Stimulated activated naive CD8-positive, alpha-beta T cell treated with anti-CD3 and anti-CD28 coated beads, Interleukin-15, amount 100 ng/mL, for 72 hours (primary cell): ENCODE results near the gene HSD17B3.

ENCODE experiments used
- ATAC-seq: fragments of 150-1000 bp; cut with Tn5 transposase; 2 replicates; pipeline ENCODE4 v1.10.0; 2021; ENCODE audit warnings: mild to moderate bottlenecking, moderate library complexity
- DNase-seq, 2 donors: peaks; one replicate each; pipeline ENCODE4 v3.0.0; 2021 to 2022
- H3K27ac Mint-ChIP-seq, 2 donors: one replicate each; pipeline ENCODE4 v1.8.0; 2022; ENCODE audit warnings: mild to moderate bottlenecking in 2 of 2, mixed read lengths in 2 of 2, moderate library complexity in 2 of 2
- H3K27me3 Mint-ChIP-seq: one replicate; pipeline ENCODE4 v1.8.0; 2022; ENCODE audit warnings: mixed read lengths
- H3K4me1 Mint-ChIP-seq: one replicate; pipeline ENCODE4 v1.8.0; 2022; ENCODE audit warnings: mild to moderate bottlenecking, mixed read lengths
- H3K4me3 Mint-ChIP-seq, 2 donors: one replicate each; pipeline ENCODE4 v1.8.0; 2022; ENCODE audit warnings: mild to moderate bottlenecking in 2 of 2, mixed read lengths in 2 of 2, moderate library complexity in 1 of 2
- H3K9me3 Mint-ChIP-seq, 2 donors: one replicate each; pipeline ENCODE4 v1.8.0; 2022; ENCODE audit warnings: mixed read lengths in 2 of 2

Gene HSD17B3

DNA sequence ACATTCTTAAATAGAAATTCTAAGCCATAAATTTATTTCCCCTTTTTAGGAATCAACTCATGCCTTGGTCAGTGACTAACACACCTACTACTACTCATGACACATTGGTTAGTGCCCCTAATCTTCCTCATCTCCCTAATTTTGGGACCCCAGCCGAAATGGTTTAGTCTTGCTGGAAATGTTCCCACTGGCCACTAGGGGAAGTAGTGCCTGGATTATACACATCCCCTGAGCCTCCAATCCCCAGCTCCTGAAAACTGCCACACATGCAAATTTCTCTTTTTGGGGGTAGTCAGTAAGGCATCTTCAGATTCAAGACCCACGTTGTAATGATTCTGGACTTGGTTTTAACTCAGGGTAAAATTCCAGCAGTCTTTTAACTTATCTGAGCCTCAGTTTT is 79.8 kb downstream of the HSD17B3 start:
- H3K4me1 Mint-ChIP-seq, result peaks cover 22% of the 10 kb centered on the region
- peaks cover 72% of the 10 kb centered on the region for H3K27me3 Mint-ChIP-seq
- H3K9me3 Mint-ChIP-seq, result peaks cover 9 to 11% of the 10 kb centered on the region in 2 donors
- DNase-seq, result no peak
- ATAC-seq, result no peak
- H3K27ac Mint-ChIP-seq, result no peak overlapping the region
- H3K4me3 Mint-ChIP-seq, result no peak overlapping the region

DNA sequence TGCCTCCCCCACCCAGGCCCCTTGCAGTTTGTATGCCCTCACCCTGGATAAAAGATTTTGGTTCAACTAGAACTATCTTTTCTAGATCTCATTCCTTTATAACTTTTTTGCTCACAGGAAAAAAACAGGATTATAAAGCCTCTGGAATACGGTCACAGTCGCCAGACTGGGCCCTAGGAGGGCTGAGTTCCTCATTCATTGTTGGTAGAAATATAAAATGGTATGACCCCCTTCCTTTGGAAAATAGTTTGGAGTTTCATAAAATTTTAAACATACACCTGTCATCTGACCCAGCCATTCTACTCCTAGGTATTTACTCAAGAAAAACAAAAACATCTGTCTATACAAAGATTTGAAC is 82.1 kb downstream of the HSD17B3 start:
- DNase-seq (no peak), ATAC-seq (no peak)
- Mint-ChIP-seq H3K27ac (no peak overlapping the region), H3K27me3 (peaks cover 88% of the 10 kb centered on the region), H3K9me3 (peaks cover 9 to 11% of the 10 kb centered on the region in 2 donors), H3K4me1 (peaks cover 37% of the 10 kb centered on the region), H3K4me3 (no peak overlapping the region)

DNA sequence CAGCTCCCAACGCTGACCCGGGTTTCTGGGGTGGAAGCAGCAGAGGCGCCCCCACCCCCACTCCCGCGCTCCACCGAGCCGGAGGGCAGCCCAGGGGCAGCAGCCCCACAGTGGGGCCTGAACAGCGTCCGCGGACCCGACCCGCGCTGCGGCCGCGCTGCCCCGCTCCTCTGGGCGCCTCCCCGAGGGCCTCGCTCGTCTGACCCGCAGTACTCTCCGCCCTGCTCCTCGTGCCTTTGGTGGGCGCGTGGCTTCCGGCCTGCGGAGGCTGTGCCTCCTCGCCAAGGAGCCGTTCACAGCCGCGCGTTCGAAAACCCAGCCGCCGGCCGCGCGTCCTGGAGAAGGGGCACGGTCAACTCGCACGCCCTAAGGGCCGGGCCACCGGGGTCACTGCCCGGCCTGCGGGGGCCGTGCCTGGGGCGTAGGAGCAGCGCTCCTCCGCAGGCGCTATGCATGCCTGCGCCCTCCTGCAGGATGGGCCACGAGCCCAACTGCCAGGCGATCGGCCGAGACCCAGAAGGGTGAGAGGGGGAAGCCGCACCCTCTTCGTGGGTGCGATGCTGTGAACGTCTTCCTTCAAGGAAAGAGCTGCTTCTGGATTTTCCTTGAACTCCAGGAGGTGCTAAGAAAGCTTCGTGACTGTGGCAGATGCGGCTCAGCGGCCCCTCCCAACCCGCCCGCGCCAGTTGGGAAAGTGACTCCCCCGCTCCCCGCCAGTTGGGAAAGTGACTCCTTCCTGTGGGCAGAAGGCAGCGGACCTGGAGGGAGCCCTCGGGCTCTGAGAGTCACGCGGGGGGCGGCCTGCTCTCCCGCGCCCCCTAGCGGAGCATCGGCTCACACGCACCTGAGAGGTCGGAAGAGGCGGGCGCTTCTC is 82.7 kb downstream of the HSD17B3 start:
- Mint-ChIP-seq H3K4me1 (peaks cover 37% of the 10 kb centered on the region), H3K27me3 (peaks cover 91% of the 10 kb centered on the region), H3K4me3 (peak overlapping the region in 1 of 2 donors; percentile 80), H3K9me3 (peaks cover 7 to 9% of the 10 kb centered on the region in 2 donors), H3K27ac (peak overlapping the region in 1 of 2 donors; percentile 36)
- DNase-seq (peak; percentile 26 to 36), ATAC-seq (peak; percentile 21)

DNA sequence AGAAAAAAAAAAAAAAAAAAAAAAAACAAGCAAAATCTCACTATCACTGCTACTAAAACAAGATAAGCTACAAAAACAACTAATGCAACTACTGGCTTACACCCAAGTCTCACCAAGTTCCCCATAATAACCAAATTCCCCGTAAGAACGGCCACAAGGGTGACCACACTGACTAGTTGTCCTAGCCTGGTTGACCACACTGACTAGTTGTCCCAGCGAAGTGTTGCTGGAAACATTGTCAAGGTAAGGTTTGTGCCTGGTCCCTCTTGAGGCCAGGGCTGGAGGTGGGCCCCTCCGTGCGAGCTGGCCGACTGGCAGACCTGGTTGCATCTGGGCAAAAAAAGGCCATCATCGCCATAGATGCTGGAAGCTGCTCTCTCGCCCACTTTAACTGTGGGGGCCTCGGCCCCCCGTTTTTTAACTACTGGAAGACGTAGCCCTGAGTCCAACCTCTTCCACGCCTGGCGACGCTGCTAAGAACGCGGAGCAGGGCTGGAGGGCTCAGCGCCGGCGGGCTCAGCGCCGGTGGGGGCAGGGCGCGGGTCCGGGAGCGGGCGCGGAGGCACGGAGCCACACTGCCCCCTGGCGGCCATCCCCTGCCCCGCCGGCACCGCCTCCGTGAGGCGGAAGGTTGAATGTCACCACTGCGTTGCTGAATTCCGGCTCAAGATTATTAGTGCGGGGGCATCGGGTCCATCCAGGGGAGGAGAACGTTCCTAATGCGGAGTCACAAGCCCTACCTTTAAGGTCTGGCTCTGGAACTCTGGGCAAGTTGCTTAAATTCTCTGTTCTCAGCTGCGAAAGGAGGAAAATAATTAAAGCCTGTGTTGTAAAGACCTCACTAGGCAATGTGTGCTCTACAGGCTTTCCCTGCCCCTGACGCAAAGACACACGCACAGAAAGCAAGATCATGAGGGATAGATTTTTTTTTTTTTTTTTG is 84.0 kb downstream of the HSD17B3 start:
- peak; percentile 91 for ATAC-seq
- peak; percentile 75 to 86 for DNase-seq
- Mint-ChIP-seq H3K27ac (peak overlapping the region in 1 of 2 donors; percentile 90), H3K9me3 (no peaks in the 10 kb centered on the region), H3K4me1 (peaks cover 37% of the 10 kb centered on the region), H3K4me3 (peak overlapping the region; percentile 52 to 80), H3K27me3 (peaks cover 91% of the 10 kb centered on the region)

DNA sequence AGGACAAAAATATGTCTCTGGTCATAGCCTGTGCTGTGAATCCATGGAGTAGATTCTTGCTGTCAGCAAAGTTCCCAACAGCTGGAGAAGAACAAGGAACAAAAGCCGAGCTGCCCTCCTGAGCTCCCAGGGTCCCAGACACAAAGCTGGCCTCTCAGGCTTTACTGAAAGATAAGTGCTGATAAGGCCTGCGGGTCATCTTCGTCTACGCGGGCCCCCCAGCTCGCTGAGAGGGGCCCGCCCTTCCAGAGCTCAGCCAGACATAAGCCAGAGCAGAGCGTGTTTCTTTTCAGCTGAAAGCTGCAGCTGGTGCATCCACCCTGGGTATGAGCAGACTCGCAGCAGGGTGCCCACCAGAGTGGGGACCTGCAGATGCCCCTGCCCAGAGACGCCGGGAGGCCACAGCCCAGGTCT is 84.7 kb downstream of the HSD17B3 start:
- ATAC-seq (no peak), DNase-seq (no peak)
- peaks cover 37% of the 10 kb centered on the region for H3K4me1 Mint-ChIP-seq
- H3K27ac Mint-ChIP-seq, result no peak overlapping the region
- H3K27me3 Mint-ChIP-seq, result peaks cover 84% of the 10 kb centered on the region
- peak overlapping the region; percentile 52 to 80 for H3K4me3 Mint-ChIP-seq
- H3K9me3 Mint-ChIP-seq, result no peaks in the 10 kb centered on the region

DNA sequence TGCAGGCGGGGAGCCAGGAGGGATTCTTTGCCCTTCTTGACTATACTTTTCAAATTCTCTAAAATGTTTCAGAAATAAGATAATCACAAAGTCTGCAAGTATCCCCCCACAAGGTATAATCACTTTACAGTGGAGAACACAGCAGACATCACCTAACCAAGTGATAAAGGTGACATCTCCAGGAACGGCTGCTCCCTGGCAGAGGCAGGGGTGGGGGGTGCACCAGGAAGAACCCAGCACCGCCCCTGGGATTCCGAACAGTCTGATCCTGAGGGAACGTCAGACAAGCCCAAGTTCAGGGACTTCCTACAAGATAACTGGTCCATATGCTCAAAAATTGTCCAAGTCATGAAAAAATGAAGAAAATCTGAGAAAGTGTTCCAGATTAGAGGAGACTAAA is 85.4 kb downstream of the HSD17B3 start:
- H3K4me3 Mint-ChIP-seq, result no peak overlapping the region
- H3K4me1 Mint-ChIP-seq, result peaks cover 37% of the 10 kb centered on the region
- DNase-seq (no peak), ATAC-seq (no peak)
- H3K27ac Mint-ChIP-seq, result no peak overlapping the region
- H3K27me3 Mint-ChIP-seq, result peaks cover 79% of the 10 kb centered on the region
- H3K9me3 Mint-ChIP-seq, result no peaks in the 10 kb centered on the region

DNA sequence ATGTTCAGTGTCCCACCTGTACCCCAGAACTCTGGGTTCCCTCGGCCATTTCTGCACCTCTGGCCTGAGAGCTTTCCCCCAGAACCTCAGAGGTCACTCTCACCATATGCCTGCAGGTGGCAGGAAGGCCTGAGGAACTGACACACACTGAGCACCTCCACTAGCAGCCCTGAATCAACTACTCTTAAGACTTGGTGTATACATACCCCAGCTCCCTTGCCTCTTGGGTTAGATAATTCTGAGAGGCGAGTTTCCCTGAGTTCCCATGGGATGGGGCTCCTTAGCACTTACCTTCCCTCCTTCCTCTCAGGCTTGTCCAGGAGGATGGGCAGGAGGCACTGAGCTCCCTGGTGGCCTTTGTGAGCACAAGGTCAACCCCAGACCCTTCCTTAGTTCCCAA is 86.1 kb downstream of the HSD17B3 start:
- peaks cover 77% of the 10 kb centered on the region for H3K27me3 Mint-ChIP-seq
- H3K4me1 Mint-ChIP-seq, result peaks cover 37% of the 10 kb centered on the region
- H3K27ac Mint-ChIP-seq, result no peak overlapping the region
- DNase-seq, result no peak
- no peak for ATAC-seq
- no peaks in the 10 kb centered on the region for H3K9me3 Mint-ChIP-seq
- no peak overlapping the region for H3K4me3 Mint-ChIP-seq

DNA sequence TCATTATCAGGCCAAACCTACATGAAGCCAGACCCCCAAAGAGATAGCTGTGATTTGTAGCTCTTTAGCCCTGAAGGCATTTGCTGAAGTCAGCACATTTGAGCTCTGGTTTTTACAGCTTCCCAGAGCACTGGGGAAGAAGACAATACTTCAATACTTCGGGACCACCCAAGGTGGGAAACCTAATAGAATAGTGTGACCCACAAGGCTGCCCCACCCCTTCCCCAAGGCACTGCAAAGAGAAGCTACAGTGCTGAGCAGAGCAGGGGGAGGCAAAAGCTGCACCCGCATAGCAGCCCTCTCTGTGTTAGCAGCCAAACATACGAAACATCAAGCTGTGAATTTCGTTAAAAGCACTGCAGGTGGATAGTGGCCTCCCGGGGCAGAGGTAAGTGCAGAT is 87.3 kb downstream of the HSD17B3 start:
- ATAC-seq, result no peak

DNA sequence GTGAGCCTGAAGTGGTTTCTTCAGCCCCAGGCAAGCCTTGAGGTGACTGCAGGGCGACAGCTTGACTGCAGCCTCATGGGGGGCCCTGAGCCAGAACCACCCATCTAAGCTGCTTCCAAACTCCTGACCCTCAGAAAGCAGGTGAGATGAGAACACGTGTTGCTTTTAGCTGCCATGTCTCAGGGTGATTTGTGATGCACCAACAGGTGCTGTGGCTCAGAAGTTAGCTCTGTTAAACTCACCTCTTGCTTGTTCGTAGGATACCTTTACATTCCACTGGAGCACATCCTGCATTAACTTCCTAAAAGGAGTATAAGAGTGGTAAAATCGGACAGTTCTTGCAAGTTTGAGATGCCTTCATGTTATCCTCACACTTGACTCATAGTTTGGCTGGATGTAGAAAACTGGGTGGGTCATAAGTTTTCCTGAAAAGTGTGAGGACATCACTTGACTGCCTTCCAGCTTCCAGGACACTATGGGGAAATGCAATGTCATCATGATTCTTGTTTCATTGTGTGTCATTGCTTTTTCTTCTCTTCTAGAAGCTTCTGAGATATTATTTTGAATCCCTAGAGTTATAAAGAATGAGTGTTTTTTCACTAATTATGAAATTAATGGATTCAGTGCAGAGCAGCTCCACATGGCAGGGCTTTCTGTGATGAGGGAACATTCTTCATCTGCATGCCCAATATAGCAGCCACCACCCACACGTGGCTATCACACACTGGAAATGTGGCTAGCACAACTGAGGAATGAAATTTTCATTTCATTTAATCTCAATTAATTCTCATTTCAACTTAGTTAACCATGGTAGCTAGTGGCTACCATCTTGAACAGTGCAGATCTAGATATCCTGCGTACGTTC is 92.3 kb downstream of the HSD17B3 start:
- H3K27me3 Mint-ChIP-seq, result peaks cover 24% of the 10 kb centered on the region
- no peak overlapping the region for H3K4me3 Mint-ChIP-seq
- H3K4me1 Mint-ChIP-seq, result peaks cover 7% of the 10 kb centered on the region
- H3K9me3 Mint-ChIP-seq, result peaks cover 0 to 8% of the 10 kb centered on the region in 2 donors
- no peak for ATAC-seq
- H3K27ac Mint-ChIP-seq, result no peak overlapping the region
- no peak for DNase-seq

More for the DNA sequence above, 87.3 kb downstream of the HSD17B3 start:
- Mint-ChIP-seq H3K4me3 (no peak overlapping the region), H3K4me1 (peaks cover 44% of the 10 kb centered on the region), H3K27ac (no peak overlapping the region), H3K27me3 (peaks cover 74% of the 10 kb centered on the region), H3K9me3 (no peaks in the 10 kb centered on the region)
- no peak for DNase-seq

DNA sequence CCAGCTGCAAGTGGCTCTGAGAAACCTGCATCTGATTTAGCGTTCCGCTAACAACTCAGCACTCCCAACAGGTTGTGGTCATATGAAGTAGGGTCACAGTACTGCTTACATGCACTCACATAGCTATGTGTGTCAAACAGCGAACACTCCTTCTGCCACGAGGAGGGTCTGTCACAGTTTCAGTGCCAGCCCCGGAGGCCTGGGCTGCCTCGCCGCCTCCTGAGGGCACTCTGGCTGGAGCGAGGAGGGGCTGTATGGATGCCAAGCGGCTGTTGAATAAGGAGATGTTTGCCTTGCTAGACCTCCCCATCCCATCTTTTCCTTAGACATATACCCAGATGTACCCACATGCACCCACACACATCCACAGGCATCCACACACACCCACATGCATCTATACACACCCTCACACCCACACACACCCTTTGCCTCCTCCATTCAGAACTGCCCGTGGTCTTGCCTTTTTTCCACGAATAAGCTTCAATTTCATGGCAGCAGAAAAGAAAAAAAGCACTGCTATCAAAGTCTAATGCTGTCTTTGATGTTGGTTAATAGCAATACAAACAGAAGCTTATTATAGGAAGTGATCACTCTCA is 95.7 kb downstream of the HSD17B3 start:
- Mint-ChIP-seq H3K27ac (no peak overlapping the region), H3K27me3 (peaks cover 23% of the 10 kb centered on the region), H3K4me1 (peaks cover 13% of the 10 kb centered on the region), H3K4me3 (no peak overlapping the region), H3K9me3 (peaks cover 0 to 10% of the 10 kb centered on the region in 2 donors)
- ATAC-seq (no peak), DNase-seq (no peak)

DNA sequence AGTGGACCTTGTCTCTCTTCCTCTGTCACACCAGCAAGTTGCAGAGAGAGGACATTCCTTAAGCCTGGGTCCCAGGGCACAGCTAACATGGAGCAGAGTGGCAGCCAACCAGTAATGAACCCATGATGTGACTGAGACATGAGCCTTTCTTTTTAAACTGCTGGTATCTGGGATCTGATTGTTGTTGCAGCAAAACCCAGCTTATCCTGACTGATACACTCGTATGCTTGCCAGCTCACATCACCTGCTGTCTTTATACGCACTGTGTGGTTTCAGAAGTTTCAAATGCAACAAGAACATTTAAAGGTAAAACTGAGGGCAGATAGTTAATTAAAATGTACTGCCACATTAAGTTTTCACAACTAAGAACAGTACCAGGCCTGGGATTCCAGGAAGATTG is 97.1 kb downstream of the HSD17B3 start:
- Mint-ChIP-seq H3K27ac (no peak overlapping the region), H3K4me1 (peaks cover 6% of the 10 kb centered on the region), H3K9me3 (peaks cover 0 to 10% of the 10 kb centered on the region in 2 donors), H3K4me3 (no peak overlapping the region), H3K27me3 (peaks cover 21% of the 10 kb centered on the region)
- DNase-seq (no peak), ATAC-seq (no peak)

DNA sequence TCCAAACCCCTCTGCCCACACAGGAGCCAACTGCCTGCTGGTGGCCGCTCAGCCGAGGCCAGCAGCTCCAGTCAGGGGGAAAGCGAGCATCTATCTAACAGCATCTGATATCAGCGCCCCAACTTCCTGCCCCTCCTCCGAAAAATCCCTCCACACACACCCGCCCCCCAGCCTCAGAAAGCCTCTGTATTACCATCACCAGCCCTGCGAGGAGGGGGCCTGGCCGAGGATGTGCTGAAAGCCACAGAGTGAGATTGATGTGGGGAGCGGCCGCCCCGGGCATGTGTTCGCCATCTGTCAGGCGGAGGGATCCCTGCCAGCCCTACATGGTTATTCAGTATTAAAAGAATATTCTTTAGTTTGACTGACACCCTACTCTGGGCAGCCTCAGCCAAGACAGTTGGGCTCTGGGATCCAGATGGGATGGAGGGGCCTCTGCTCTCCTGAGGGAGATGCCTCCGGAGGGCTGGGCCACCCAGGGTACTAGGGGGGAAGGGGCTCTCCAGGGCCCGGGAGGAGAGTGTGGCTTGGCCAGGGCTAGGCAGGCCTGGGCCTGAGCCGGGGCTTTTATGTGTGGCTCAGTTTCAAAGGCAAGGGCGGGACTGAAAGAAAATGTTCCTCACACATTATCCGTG is 98.0 kb downstream of the HSD17B3 start:
- Mint-ChIP-seq H3K4me3 (peak overlapping the region in 1 of 2 donors; percentile 4), H3K9me3 (peaks cover 0 to 10% of the 10 kb centered on the region in 2 donors), H3K27ac (no peak overlapping the region), H3K27me3 (peaks cover 25% of the 10 kb centered on the region), H3K4me1 (peaks cover 8% of the 10 kb centered on the region)
- ATAC-seq (peak; percentile 45), DNase-seq (no peak)

DNA sequence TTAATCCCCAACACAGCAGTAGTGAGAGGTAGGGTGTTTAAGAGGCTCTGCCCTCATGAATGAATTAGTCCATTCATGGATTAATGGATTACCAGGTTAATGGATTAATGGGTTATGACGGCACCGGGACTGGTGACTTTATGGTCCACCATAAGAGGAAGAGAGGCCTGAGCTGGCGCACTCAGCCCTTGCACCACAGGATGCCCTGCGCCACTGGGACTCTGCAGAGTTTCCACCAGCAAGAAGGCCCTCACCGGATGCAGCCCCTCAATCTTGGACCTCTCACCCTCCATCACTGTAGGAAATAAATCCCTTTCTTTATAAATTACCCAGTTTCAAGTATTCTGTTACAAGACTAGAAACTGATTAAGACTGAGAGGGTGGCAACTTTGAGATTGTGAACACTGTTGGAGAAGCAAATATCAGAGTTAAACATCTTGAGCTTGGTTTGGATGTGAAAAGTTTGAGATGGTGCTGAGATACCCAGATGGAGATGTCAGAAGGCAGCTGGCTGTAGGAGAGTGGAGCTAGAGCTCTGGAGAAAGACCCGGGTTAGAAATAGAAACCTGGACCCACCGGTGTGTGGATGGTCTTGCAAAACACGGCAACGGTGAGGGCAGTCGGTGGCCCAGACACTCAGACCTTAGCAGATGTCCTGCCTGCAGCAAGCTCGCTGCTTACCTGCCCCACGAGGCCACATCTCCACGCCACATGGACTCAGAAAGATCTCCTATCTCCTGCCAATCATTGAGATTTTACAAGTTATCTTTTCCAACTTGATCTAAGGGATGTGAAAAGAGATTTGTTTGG is 98.8 kb downstream of the HSD17B3 start:
- no peak for ATAC-seq
- Mint-ChIP-seq H3K4me3 (no peak overlapping the region), H3K27me3 (peaks cover 30% of the 10 kb centered on the region), H3K9me3 (peaks cover 0 to 10% of the 10 kb centered on the region in 2 donors), H3K27ac (no peak overlapping the region), H3K4me1 (peaks cover 11% of the 10 kb centered on the region)
- DNase-seq, result no peak

DNA sequence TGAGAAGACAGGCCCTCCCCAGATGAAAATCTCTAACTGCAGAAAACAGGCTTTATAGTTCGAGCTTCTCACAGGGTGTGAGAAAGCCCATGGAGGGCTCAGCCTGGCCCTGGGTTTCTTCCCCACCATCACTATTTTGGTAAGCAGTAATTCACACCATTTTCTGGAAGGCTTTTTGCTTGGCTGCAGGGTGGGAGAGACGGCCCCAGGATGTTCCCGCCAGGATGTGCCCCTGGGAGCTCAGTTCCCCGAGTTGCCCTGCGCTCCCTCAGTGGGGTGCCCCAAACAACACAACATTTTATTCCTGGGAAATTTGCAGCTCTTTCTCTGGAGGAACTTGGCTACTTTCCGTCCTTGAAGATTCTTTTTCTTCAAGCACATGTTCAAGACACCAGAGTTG is 100.8 kb downstream of the HSD17B3 start:
- Mint-ChIP-seq H3K27ac (no peak overlapping the region), H3K27me3 (peaks cover 43% of the 10 kb centered on the region), H3K4me1 (peaks cover 11% of the 10 kb centered on the region), H3K4me3 (no peak overlapping the region), H3K9me3 (peaks cover 0 to 10% of the 10 kb centered on the region in 2 donors)
- no peak for ATAC-seq
- DNase-seq, result no peak
